SK-N-SH (cell line): Measurements from ENCODE around the gene PNMA1.

ENCODE experiments used
- EP300 ChIP-seq, 2 experiments: IDR thresholded peaks; 2 replicates each; pipeline versions ENCODE4 v1.4.0 to v1.6.1; 2012; ENCODE audit warnings: borderline replicate concordance in 1 of 2, low read depth in 1 of 2, low read length in 1 of 2
- GABPA ChIP-seq: IDR thresholded peaks from 2 replicates; pipeline ENCODE4 v1.4.0; 2012; ENCODE audit warnings: low read depth, mild to moderate bottlenecking
- GATA2 ChIP-seq: sonication (generic); formaldehyde crosslinking; IDR thresholded peaks from 2 replicates; pipeline ENCODE4 v1.5.0; 2020; ENCODE audit warnings: mild to moderate bottlenecking, missing genetic modification reagents
- POLR2AphosphoS5 ChIP-seq: IDR thresholded peaks from 2 replicates; pipeline ENCODE4 v1.6.1; 2012; ENCODE audit warnings: low read depth, low read length
- RAD21 ChIP-seq: IDR thresholded peaks from 2 replicates; pipeline ENCODE4 v1.6.1; 2012; ENCODE audit warnings: mild to moderate bottlenecking, low read length
- RFX5 ChIP-seq: IDR thresholded peaks from 2 replicates; pipeline ENCODE4 v1.6.1; 2012; ENCODE audit warnings: mild to moderate bottlenecking, improper control_type of control experiment, low read length
- RXRA ChIP-seq: IDR thresholded peaks from 2 replicates; pipeline ENCODE4 v1.4.0; 2012; ENCODE audit warnings: low read depth, mild to moderate bottlenecking, borderline replicate concordance
- SMC3 ChIP-seq: IDR thresholded peaks from 2 replicates; pipeline ENCODE4 v1.6.1; 2012; ENCODE audit warnings: low read depth, low read length, improper control_type of control experiment
- TCF12 ChIP-seq: IDR thresholded peaks from 2 replicates; pipeline ENCODE4 v1.4.0; 2012
- USF1 ChIP-seq: IDR thresholded peaks from 2 replicates; pipeline ENCODE4 v1.4.0; 2012; ENCODE audit warnings: low read depth, borderline replicate concordance
- YY1 ChIP-seq: IDR thresholded peaks from 2 replicates; pipeline ENCODE4 v1.4.0; 2012; ENCODE audit warnings: low read depth, mild to moderate bottlenecking
- TF ChIP-seq, protein P1 (sequence below): fragments of 200-600 bp; sonication (generic); IDR thresholded peaks from 2 replicates; pipeline ENCODE4 v1.6.1; 2017; ENCODE audit warnings: antibody characterized with exemption, mild to moderate bottlenecking, moderate library complexity
- TF ChIP-seq, protein P2 (sequence below): IDR thresholded peaks from 2 replicates; pipeline ENCODE4 v1.4.0; 2012; ENCODE audit warnings: low read depth

DNA sequence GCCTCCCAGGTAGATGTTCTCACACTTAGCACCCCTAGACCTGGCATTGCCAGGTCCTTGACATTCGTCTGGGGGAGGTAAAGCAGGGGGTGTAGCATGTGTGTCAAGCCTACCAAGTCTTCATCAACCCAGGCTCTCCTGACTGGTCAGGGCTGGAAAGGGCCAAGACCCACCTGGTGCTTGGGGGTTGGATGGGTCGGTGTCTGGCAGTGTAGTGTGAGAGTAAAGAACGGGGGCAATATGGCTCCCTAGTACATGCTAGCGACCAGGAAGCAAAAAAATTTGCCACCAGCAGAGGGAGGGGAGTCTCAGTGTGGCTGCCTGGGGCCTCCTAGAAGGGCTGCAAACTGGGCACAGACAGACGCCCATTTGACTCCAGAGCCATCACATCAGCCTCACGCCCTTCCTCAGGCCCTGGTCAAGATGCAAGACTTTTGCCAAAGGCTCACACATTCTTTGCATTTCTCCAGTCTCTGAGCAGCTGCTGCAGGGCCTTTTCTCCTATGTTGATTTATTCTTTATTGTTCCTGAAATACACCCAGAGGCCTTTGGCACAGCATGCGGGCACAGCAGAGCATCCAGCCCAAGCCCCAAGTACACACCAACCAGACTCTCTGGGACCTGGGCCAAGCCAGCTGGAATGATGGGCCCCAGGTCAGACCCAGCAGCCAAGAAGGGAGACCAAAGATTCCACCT, 38.3 kb upstream of the PNMA1 start:
- TF ChIP-seq, protein P1, sequence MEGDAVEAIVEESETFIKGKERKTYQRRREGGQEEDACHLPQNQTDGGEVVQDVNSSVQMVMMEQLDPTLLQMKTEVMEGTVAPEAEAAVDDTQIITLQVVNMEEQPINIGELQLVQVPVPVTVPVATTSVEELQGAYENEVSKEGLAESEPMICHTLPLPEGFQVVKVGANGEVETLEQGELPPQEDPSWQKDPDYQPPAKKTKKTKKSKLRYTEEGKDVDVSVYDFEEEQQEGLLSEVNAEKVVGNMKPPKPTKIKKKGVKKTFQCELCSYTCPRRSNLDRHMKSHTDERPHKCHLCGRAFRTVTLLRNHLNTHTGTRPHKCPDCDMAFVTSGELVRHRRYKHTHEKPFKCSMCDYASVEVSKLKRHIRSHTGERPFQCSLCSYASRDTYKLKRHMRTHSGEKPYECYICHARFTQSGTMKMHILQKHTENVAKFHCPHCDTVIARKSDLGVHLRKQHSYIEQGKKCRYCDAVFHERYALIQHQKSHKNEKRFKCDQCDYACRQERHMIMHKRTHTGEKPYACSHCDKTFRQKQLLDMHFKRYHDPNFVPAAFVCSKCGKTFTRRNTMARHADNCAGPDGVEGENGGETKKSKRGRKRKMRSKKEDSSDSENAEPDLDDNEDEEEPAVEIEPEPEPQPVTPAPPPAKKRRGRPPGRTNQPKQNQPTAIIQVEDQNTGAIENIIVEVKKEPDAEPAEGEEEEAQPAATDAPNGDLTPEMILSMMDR: peak; percentile 41
- no peak for TF ChIP-seq RFX5
- no peak for TF ChIP-seq RAD21
- peak; percentile 21 to 31; a peak in 2 of 4 replicates for TF ChIP-seq EP300 (IDR thresholded peaks at IDR 0.05; ENCODE audit: borderline replicate concordance in 1 of 2, low read depth in 1 of 2, low read length in 1 of 2)
- no peak for TF ChIP-seq USF1
- no peak for TF ChIP-seq YY1
- TF ChIP-seq POLR2AphosphoS5: no peak
- TF ChIP-seq GABPA: no peak
- no peak for TF ChIP-seq RXRA
- TF ChIP-seq GATA2 (CRISPR knock-in tag): no peak
- TF ChIP-seq SMC3: no peak; the same call in 1 of the 2 replicates
- TF ChIP-seq, protein P2, sequence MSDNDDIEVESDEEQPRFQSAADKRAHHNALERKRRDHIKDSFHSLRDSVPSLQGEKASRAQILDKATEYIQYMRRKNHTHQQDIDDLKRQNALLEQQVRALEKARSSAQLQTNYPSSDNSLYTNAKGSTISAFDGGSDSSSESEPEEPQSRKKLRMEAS: peak; percentile 39; the same call in 1 of the 2 replicates
- TF ChIP-seq TCF12: peak; percentile 72
